GM12865 (cell line): Measurements from ENCODE around the gene CCDC60.

Source experiments
- DNase-seq: peaks from one replicate; pipeline ENCODE4 v3.0.0; 2010; ENCODE audit warnings: low read depth
- H3K4me3 ChIP-seq: 2 replicates; pipeline ENCODE4 v1.5.1; 2011; ENCODE audit warnings: mild to moderate bottlenecking, low read depth, low read length, control low read depth
- TF ChIP-seq, protein P1 (sequence below): IDR thresholded peaks from 2 replicates; pipeline ENCODE4 v1.5.1; 2011; ENCODE audit warnings: low read length, control low read depth, low read depth, inconsistent platforms; ENCODE audit not compliant: insufficient read depth; ENCODE audit errors: missing control alignments

The CCDC60 gene, protein sequence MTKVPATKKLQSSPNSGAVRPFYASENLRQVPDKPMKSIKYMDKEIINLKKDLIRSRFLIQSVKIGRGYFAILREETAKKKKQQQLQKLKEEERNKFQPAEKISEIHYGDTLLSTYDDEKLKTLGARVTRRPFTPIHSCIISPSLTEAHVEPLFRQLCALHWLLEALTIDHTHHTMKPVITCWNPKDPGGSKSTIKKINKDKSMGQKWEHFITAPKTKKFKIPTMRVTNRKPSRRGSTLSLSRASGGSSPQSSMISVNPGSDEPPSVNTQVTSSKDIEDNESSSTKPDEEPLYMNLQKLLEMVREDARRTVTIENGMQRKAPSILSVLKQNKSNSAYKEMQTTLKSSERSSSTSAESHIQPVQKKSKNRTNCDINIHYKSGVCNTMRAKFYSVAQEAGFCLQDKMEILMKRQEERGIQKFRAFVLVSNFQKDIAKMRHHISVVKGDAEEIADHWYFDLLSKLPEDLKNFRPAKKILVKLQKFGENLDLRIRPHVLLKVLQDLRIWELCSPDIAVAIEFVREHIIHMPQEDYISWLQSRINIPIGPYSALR

GRCh38 chr12:119334430-119335170 is at the start of gene CCDC60:
Gene CCDC60 (plus strand): TSS chr12:119334729. CDS start chr12:119335177, 448 bp downstream.
- no peak for DNase-seq
- TF ChIP-seq, protein P1, sequence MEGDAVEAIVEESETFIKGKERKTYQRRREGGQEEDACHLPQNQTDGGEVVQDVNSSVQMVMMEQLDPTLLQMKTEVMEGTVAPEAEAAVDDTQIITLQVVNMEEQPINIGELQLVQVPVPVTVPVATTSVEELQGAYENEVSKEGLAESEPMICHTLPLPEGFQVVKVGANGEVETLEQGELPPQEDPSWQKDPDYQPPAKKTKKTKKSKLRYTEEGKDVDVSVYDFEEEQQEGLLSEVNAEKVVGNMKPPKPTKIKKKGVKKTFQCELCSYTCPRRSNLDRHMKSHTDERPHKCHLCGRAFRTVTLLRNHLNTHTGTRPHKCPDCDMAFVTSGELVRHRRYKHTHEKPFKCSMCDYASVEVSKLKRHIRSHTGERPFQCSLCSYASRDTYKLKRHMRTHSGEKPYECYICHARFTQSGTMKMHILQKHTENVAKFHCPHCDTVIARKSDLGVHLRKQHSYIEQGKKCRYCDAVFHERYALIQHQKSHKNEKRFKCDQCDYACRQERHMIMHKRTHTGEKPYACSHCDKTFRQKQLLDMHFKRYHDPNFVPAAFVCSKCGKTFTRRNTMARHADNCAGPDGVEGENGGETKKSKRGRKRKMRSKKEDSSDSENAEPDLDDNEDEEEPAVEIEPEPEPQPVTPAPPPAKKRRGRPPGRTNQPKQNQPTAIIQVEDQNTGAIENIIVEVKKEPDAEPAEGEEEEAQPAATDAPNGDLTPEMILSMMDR: no peak
- no peak within 1 kb of the TSS for H3K4me3 ChIP-seq

DNA sequence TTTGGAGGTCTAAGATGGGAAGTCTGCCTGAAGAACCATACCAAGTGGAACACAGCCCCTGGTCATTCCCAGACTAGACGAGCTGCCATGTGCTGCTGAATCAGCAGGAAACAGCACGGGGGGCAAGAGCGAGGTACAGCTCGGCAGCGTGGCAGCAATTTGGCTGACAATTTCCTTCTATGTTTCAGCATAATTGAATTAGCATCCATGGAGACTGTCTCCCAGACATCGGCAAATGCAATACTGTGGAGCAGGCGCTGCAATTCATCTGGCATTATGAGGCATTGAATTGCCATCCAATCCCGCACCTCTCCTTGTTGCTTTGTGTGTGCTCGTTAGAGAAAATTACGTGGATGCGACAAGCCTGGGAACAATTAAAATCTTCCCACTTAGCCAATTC is 46.0 kb upstream of the CCDC60 start:
- H3K4me3 ChIP-seq: no peak overlapping the region
- DNase-seq: no peak
- TF ChIP-seq, protein P1: no peak

DNA sequence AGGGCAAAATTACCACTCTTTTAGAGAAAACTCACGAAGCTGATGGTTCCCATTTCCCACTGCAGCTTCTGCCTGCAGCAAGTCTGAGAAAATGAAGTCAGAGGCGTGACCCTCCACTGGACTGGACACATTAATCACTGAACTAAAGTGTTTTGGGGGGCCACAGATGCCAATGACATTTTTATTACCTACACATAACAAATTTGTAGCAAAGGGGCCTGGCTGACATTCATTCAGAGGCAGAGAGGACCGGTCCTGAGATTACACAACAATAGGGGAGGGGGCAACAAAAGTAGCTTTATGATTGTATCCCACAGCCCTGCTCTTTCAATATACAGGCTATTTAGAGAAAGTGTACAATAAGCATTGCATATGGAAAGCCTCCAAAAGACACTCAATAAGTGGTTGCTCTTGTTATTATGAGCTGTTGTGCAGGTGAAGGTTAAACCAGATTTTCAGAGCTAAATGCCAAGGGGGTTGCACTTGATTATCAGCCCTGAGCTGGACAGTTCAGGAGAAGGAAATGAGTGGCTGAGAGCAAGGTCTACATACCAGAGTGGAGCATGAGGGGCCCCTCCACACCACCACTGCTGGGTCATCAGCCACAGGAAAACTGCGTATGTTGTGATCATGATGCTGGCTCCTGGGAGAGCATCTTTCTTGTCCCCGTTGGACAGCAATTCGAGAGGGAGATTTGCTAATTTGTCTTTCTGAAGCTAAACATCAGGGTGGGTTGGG is 41.5 kb upstream of the CCDC60 start:
- TF ChIP-seq, protein P1: no peak
- no peak overlapping the region for H3K4me3 ChIP-seq
- DNase-seq: no peak

- no peak overlapping the region for H3K4me3 ChIP-seq
- DNase-seq: no peak
- TF ChIP-seq, protein P1: no peak
Measured at GRCh38 chr12:119294211-119294610, 40.3 kb upstream of the CCDC60 start.

DNA sequence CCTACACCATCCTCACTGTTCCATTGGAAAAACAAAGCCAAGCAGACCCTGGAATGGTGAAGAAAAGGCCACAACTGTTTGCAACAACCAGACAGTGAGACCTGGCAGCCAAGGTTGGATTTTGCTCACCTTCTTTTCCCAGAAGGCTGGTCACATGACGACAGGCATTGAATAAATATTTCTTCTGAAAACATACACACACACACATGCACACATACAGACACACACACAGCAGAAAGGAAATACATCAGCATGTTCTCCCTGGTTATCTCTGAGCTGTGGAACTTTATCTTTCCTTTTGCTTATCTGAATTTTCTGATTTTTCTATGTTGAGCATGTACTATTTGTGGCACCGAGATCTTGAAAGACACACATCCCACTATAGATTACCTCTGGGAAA is 38.0 kb upstream of the CCDC60 start:
- TF ChIP-seq, protein P1: no peak
- DNase-seq: no peak
- H3K4me3 ChIP-seq: no peak overlapping the region

DNA sequence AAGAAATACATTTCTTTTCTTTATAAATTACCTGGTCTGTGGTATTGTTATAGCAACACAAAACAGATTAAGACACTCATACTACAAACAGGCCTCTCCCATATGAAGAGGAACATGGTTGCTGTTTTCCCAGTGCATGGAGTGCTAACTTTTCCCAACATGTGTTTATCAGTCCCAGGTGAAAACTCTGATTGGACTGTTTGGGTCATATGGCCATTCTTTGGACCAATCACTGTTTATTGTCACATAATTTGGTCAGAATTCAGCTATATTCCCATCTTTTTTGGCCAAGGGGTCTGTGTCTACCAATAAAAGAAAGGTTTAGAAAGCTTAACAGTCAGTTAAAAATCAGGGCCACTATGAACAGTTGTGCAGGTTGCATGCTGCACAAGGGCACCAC is 35.4 kb upstream of the CCDC60 start:
- no peak for DNase-seq
- H3K4me3 ChIP-seq: no peak overlapping the region
- TF ChIP-seq, protein P1: no peak
